GM21786 (cell line): ENCODE measurements around the gene OR13J1.
"Not testable (repeated sequence)": the region's sequence is repeated elsewhere in the genome, so short reads cannot be mapped to it uniquely, and the experiment has no call there.

Experiments
- ATAC-seq: cut with Tn5 transposase; IDR thresholded peaks from one replicate; pipeline ENCODE4 v1.9.1; 2021; ENCODE audit not compliant: unreplicated experiment

Gene OR13J1

GRCh38 chr9:35905051-35905781, 35.0 kb upstream of the OR13J1 start:
- no peak for ATAC-seq

- no peak for ATAC-seq
These were observed 34.1 kb upstream of the OR13J1 start for GRCh38 chr9:35904338-35904737.

GRCh38 chr9:35903049-35903448, 32.8 kb upstream of the OR13J1 start:
- no peak for ATAC-seq

- no peak for ATAC-seq
These were observed 28.8 kb upstream of the OR13J1 start for GRCh38 chr9:35899021-35899420.

GRCh38 chr9:35898337-35898736, 28.1 kb upstream of the OR13J1 start:
- ATAC-seq, result no peak

GRCh38 chr9:35897376-35898099, 27.3 kb upstream of the OR13J1 start:
- ATAC-seq, result not testable (repeated sequence)

GRCh38 chr9:35896570-35896969, 26.4 kb upstream of the OR13J1 start:
- ATAC-seq, result no peak

- no peak for ATAC-seq
These were observed 21.9 kb upstream of the OR13J1 start for GRCh38 chr9:35892051-35892450.

- no peak for ATAC-seq
These were observed 21.4 kb upstream of the OR13J1 start for GRCh38 chr9:35891646-35892045.

GRCh38 chr9:35884908-35885307, 14.7 kb upstream of the OR13J1 start:
- ATAC-seq, result not testable (repeated sequence)

GRCh38 chr9:35882996-35883395, 12.8 kb upstream of the OR13J1 start:
- no peak for ATAC-seq

- no peak for ATAC-seq
These were observed 12.2 kb upstream of the OR13J1 start for GRCh38 chr9:35882263-35882848.

- ATAC-seq, result no peak
These were observed 2.3 kb upstream of the OR13J1 start for GRCh38 chr9:35872505-35872904.

GRCh38 chr9:35871545-35871944, 1.3 kb upstream of the OR13J1 start:
- ATAC-seq, result no peak

- ATAC-seq, result no peak
These were observed 482 bp downstream of the OR13J1 start for GRCh38 chr9:35869621-35870216.

- no peak for ATAC-seq
These were observed 1.3 kb downstream of the OR13J1 start for GRCh38 chr9:35868933-35869332.

- ATAC-seq, result no peak
These were observed 2.7 kb downstream of the OR13J1 start for GRCh38 chr9:35867538-35867937.

- ATAC-seq, result no peak
These were observed 5.4 kb downstream of the OR13J1 start for GRCh38 chr9:35864695-35865255.

- ATAC-seq, result no peak
These were observed 6.6 kb downstream of the OR13J1 start for GRCh38 chr9:35863583-35863982.

- no peak for ATAC-seq
These were observed 7.9 kb downstream of the OR13J1 start for GRCh38 chr9:35862328-35862727.

GRCh38 chr9:35861161-35861897, 8.9 kb downstream of the OR13J1 start:
- ATAC-seq, result no peak
